Thoracic aorta (tissue), 2 donors: ENCODE results near the gene CR1L. TPM values are rescaled to one million over a fixed set of nuclear protein-coding genes. Genes with fewer than 3 reads are reported as not detected.

Source experiments
- ATAC-seq: fragments of 150-250 bp; one replicate; pipeline ENCODE4 v1.8.0; 2017; ENCODE audit warnings: low read depth; ENCODE audit not compliant: insufficient number of reproducible peaks, low FRiP score
- DNase-seq: peaks from one replicate; pipeline ENCODE4 v3.0.0-alpha.2; 2020; ENCODE audit warnings: low spot score
- H3K27ac ChIP-seq, 2 donors: fragments of 200-600 bp; sonication (generic); 1 replicate in 1 of 2; 2 replicates in 1 of 2; pipeline ENCODE4 v1.5.1; 2016; ENCODE audit warnings: mild to moderate bottlenecking in 2 of 2, moderate library complexity in 2 of 2
- H3K27me3 ChIP-seq: fragments of 200-600 bp; sonication (generic); replicated peaks from 2 replicates; pipeline ENCODE4 v1.6.0; 2016; ENCODE audit warnings: mild to moderate bottlenecking; ENCODE audit not compliant: insufficient read depth
- H3K36me3 ChIP-seq: fragments of 200-600 bp; sonication (generic); one replicate; pipeline ENCODE4 v1.5.1; 2016
- H3K4me1 ChIP-seq, 2 donors: fragments of 200-600 bp; sonication (generic); 1 replicate in 1 of 2; 2 replicates in 1 of 2; pipeline versions ENCODE4 v1.5.1 to v1.6.0; 2016; ENCODE audit warnings: low read depth in 2 of 2, mild to moderate bottlenecking in 1 of 2; ENCODE audit not compliant: control insufficient read depth in 1 of 2
- H3K4me3 ChIP-seq: fragments of 200-600 bp; sonication (generic); 2 replicates; pipeline ENCODE4 v1.5.1; 2016; ENCODE audit warnings: mild to moderate bottlenecking
- H3K9me3 ChIP-seq: fragments of 200-600 bp; sonication (generic); 2 replicates; pipeline ENCODE4 v1.5.1; 2016
- total RNA-seq, 2 donors: library from RNA; depleted of rRNA; stranded (reverse); fragments of >200 nt; gene quantifications; one replicate each; pipeline versions ENCODE4 v1.1.0 to v1.2.3, GENCODE V29; 2016
- TF ChIP-seq, protein P1 (sequence below): fragments of 200-600 bp; sonication (generic); IDR thresholded peaks from one replicate; pipeline ENCODE4 v1.5.1; 2019; ENCODE audit warnings: antibody characterized with exemption

The CR1L gene
- total RNA-seq, 2 donors from 2014 or later = not detected

DNA sequence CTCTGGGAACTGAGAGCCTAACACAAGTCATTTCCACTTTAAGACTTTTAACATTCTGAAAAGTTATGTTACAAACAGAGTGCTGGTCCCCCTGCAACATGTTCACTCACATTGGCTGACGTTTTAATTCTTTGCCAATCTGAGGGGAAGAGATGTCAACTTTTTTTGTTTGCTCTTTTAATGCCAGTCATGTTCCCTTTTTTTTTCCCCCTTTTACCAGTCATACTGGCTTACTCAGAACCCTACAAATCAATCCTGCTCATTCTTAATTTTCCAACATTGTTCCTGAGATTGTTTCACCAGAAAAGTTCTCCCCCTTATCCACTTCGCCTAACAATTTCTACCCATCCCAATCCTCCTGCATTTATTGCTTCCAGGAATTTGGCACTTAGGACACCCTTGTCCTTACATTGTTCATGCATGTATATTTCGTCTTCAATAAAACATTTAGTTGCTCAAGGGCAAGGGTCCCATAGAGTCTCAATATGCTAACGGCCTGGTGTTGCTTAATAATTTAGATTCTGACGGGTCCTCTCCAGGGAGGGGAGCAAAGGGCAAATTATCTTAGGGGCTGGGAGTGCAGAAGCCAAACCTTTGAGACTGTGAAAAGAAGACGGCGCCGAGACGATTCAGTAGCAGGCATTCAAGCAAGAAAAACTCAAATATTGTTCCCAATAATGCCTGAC, 624 bp upstream of the CR1L start:
- TF ChIP-seq, protein P1, sequence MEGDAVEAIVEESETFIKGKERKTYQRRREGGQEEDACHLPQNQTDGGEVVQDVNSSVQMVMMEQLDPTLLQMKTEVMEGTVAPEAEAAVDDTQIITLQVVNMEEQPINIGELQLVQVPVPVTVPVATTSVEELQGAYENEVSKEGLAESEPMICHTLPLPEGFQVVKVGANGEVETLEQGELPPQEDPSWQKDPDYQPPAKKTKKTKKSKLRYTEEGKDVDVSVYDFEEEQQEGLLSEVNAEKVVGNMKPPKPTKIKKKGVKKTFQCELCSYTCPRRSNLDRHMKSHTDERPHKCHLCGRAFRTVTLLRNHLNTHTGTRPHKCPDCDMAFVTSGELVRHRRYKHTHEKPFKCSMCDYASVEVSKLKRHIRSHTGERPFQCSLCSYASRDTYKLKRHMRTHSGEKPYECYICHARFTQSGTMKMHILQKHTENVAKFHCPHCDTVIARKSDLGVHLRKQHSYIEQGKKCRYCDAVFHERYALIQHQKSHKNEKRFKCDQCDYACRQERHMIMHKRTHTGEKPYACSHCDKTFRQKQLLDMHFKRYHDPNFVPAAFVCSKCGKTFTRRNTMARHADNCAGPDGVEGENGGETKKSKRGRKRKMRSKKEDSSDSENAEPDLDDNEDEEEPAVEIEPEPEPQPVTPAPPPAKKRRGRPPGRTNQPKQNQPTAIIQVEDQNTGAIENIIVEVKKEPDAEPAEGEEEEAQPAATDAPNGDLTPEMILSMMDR = no peak

DNA sequence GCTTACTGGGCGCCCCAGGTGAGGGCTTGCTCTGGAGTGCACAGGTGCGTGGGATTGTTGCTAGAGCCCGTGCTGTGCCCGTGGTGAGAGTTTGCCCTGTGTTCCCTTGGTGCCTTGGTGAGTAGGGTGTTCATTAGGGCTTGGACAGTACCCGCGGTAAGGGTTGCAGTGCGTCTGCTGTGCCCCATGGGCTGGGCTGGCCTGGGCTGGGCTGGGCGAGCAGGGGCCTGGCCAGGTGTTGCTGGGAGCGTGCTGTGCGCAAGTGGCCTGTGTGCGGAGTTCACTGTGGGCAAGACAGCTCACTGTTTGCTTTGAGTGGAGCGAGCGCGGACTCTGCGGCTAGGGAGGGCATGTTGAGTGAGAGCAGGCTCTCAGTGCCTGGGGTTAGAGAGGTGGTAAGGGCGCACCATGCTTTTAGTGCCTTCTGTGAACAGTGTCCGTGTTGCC, 725 bp downstream of the CR1L start:
- H3K4me3 ChIP-seq = peak overlapping the region; percentile 90
- peaks cover 3 to 6% of the 10 kb centered on the region in 2 donors for H3K4me1 ChIP-seq
- H3K27ac ChIP-seq = no peak overlapping the region
- no peak for DNase-seq
- H3K36me3 ChIP-seq = no peaks in the 10 kb centered on the region
- no peaks in the 10 kb centered on the region for H3K9me3 ChIP-seq
- H3K27me3 ChIP-seq = no peaks in the 10 kb centered on the region
- ATAC-seq = no peak
- TF ChIP-seq, protein P1 = no peak

More for the DNA sequence above, 624 bp upstream of the CR1L start:
- Histone ChIP-seq H3K4me3 (peak overlapping the region; percentile 90), H3K27ac (no peak overlapping the region), H3K4me1 (peaks cover 3 to 6% of the 10 kb centered on the region in 2 donors), H3K9me3 (no peaks in the 10 kb centered on the region), H3K27me3 (no peaks in the 10 kb centered on the region), H3K36me3 (no peaks in the 10 kb centered on the region)
- ATAC-seq (no peak), DNase-seq (no peak)

DNA sequence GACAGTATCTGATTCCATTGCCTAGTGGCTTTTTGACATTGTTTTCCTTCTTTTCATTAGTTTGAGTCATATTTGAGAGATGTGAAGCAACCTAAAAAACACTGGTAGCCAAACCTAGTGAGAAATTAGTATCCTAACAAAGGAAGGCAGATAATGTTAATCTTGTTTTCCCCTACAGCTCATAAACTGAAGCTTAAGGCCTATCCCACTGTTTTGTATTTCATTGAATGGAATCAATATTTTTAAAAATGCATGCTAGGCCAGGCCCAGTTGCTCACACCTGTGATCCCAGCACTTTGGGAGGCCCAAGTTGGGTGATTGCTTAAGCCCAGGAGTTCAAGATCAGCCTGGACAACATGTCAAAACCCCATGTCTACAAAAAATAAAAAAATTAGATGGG, 1.2 kb downstream of the CR1L start:
- DNase-seq (no peak), ATAC-seq (no peak)
- no peak overlapping the region for H3K4me3 ChIP-seq
- no peak overlapping the region for H3K27ac ChIP-seq
- no peaks in the 10 kb centered on the region for H3K27me3 ChIP-seq
- H3K9me3 ChIP-seq = no peaks in the 10 kb centered on the region
- peaks cover 3 to 6% of the 10 kb centered on the region in 2 donors for H3K4me1 ChIP-seq
- TF ChIP-seq, protein P1 = no peak
- H3K36me3 ChIP-seq = no peaks in the 10 kb centered on the region

DNA sequence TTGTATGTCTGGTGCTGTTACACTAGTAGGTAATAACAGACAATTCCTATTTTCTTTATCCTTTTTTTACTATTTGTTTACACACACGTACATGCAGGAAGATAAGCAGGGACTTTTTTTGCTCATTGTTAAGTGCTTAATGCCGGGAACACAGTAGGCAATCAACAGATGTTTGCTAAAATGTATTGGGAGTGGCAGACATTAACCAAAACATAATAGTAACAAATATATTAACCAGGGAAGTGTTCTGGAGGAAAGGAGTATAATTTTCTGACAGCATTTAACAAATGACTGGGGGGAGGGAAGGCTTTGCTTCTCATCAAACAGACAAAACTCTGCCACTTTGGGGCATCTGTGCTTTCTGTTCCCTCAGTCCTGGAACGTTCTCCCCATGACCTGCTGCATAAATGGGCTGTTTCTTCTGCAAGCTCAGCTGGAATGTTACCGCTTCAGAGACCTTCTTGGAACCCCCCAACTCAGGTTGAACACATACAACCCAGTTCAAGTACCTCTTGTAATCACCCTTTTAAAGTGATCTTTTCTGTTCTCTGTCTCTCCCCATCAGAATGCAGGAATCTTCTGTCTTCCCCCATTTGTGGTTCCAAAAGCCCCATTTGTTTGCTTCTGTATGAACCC, 2.1 kb downstream of the CR1L start:
- no peak overlapping the region for H3K4me3 ChIP-seq
- TF ChIP-seq, protein P1 = no peak
- no peak overlapping the region for H3K27ac ChIP-seq
- H3K4me1 ChIP-seq = peaks cover 3 to 6% of the 10 kb centered on the region in 2 donors
- no peak for DNase-seq
- no peaks in the 10 kb centered on the region for H3K36me3 ChIP-seq
- H3K27me3 ChIP-seq = no peaks in the 10 kb centered on the region
- no peak for ATAC-seq
- no peaks in the 10 kb centered on the region for H3K9me3 ChIP-seq

DNA sequence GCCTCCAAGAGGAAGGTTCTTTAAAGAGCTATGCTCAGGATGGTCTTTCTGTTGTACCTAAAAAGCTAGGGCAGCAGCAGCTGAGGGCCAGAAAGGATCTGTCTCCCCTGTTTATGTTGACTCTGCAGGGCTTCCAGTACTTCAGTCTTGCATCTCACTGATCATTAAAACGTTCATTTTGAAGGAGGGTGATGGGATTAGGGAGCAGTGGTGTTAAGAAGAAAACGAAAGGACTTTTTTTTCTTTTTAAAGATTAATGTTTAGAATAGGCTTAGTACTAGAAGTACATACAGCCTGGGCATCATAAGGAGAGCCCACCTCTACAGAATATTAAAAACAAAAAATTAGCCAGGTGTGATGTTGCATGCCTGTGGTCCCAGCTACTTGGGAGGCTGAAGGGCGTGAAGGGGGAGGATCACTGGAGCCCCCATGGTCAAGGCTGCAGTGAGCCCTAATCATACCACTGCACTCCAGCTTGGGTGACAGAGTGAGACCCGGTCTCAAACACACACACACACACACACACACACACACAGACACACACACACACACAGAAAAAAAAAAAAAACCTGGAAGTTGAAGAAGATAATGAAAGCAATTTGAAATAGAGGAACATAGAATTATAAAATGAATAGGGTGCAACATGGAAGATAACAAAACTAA, 2.9 kb downstream of the CR1L start:
- DNase-seq (no peak), ATAC-seq (no peak)
- TF ChIP-seq, protein P1 = no peak
- Histone ChIP-seq H3K27me3 (no peaks in the 10 kb centered on the region), H3K4me3 (no peak overlapping the region), H3K4me1 (peaks cover 3 to 6% of the 10 kb centered on the region in 2 donors), H3K36me3 (no peaks in the 10 kb centered on the region), H3K9me3 (no peaks in the 10 kb centered on the region), H3K27ac (no peak overlapping the region)
